H9 (cell line): ENCODE measurements around the gene TMED5. TPM values are rescaled to one million over a fixed set of nuclear protein-coding genes. Genes with fewer than 3 reads are reported as not detected.
"Not testable (repeated sequence)": the region's sequence is repeated elsewhere in the genome, so short reads cannot be mapped to it uniquely, and the experiment has no call there.

Experiments used
- DNase-seq: peaks from one replicate; pipeline ENCODE4 v3.0.0-alpha.2; 2017
- H2AFZ ChIP-seq: one replicate; pipeline ENCODE4 v1.6.1; 2013; ENCODE audit warnings: mild to moderate bottlenecking, low read length, control low read depth, moderate library complexity
- H2AK5ac ChIP-seq: 2 replicates; pipeline ENCODE4 v1.6.1; 2013; ENCODE audit warnings: low read length, control low read depth, mixed read lengths; ENCODE audit not compliant: insufficient read length
- H2BK120ac ChIP-seq: one replicate; pipeline ENCODE4 v1.6.1; 2013; ENCODE audit warnings: low read depth, mild to moderate bottlenecking, low read length, control low read depth, inconsistent platforms; ENCODE audit not compliant: poor library complexity, severe bottlenecking
- H2BK12ac ChIP-seq: 2 replicates; pipeline ENCODE4 v1.6.1; 2013; ENCODE audit warnings: low read length, control low read depth, mixed read lengths, low read depth; ENCODE audit not compliant: insufficient read length
- H2BK15ac ChIP-seq: 2 replicates; pipeline ENCODE4 v1.6.1; 2013; ENCODE audit warnings: low read depth, low read length, control low read depth
- H2BK20ac ChIP-seq: one replicate; pipeline ENCODE4 v1.6.1; 2013; ENCODE audit warnings: low read depth, mild to moderate bottlenecking, low read length, control low read depth, inconsistent platforms; ENCODE audit not compliant: poor library complexity, severe bottlenecking
- H2BK5ac ChIP-seq: 2 replicates; pipeline ENCODE4 v1.6.1; 2013; ENCODE audit warnings: low read length, control low read depth, mixed read lengths; ENCODE audit not compliant: insufficient read length
- H3K14ac ChIP-seq: 2 replicates; pipeline ENCODE4 v1.6.1; 2013; ENCODE audit warnings: low read length, control low read depth; ENCODE audit not compliant: insufficient read depth
- H3K18ac ChIP-seq: 2 replicates; pipeline ENCODE4 v1.6.1; 2013; ENCODE audit warnings: low read depth, mild to moderate bottlenecking, mixed read lengths, low read length, control low read depth; ENCODE audit not compliant: insufficient read length
- H3K23ac ChIP-seq: 2 replicates; pipeline ENCODE4 v1.6.1; 2013; ENCODE audit warnings: low read length, control low read depth, mixed read lengths, low read depth; ENCODE audit not compliant: insufficient read length
- H3K23me2 ChIP-seq: 2 replicates; pipeline ENCODE4 v1.6.1; 2013; ENCODE audit warnings: low read depth, mild to moderate bottlenecking, mixed read lengths, low read length, control low read depth; ENCODE audit not compliant: insufficient read length, poor library complexity, severe bottlenecking
- H3K27ac ChIP-seq: 2 replicates; pipeline ENCODE4 v1.5.1; 2013; ENCODE audit warnings: low read length, control low read depth, mixed read lengths, low read depth; ENCODE audit not compliant: insufficient read length
- H3K27me3 ChIP-seq: 2 replicates; pipeline ENCODE4 v1.6.1; 2013; ENCODE audit warnings: low read length, control low read depth, inconsistent platforms; ENCODE audit not compliant: insufficient read depth
- H3K4ac ChIP-seq: 2 replicates; pipeline ENCODE4 v1.6.1; 2013; ENCODE audit warnings: low read depth, mild to moderate bottlenecking, control low read depth, inconsistent platforms, low read length, moderate library complexity
- H3K4me1 ChIP-seq: 2 replicates; pipeline ENCODE4 v1.6.1; 2013; ENCODE audit warnings: low read length, control low read depth, inconsistent platforms; ENCODE audit not compliant: insufficient read depth
- H3K4me2 ChIP-seq: 2 replicates; pipeline ENCODE4 v1.6.1; 2013; ENCODE audit warnings: low read length, control low read depth, mixed read lengths; ENCODE audit not compliant: insufficient read length, insufficient read depth
- H3K56ac ChIP-seq: 2 replicates; pipeline ENCODE4 v1.6.1; 2013; ENCODE audit warnings: low read depth, mild to moderate bottlenecking, mixed read lengths, low read length, control low read depth; ENCODE audit not compliant: insufficient read length
- H3K79me1 ChIP-seq: 2 replicates; pipeline ENCODE4 v1.6.1; 2013; ENCODE audit warnings: low read depth, mild to moderate bottlenecking, moderate library complexity, low read length, control low read depth, inconsistent platforms; ENCODE audit not compliant: insufficient read depth, poor library complexity, severe bottlenecking
- H3K79me2 ChIP-seq: 2 replicates; pipeline ENCODE4 v1.6.1; 2013; ENCODE audit warnings: low read length, control low read depth, inconsistent platforms; ENCODE audit not compliant: insufficient read depth
- H3K9ac ChIP-seq: 2 replicates; pipeline ENCODE4 v1.6.1; 2013; ENCODE audit warnings: low read length, control low read depth, mixed read lengths; ENCODE audit not compliant: insufficient read length; ENCODE audit errors: extremely low read depth
- H3K9me3 ChIP-seq: one replicate; pipeline ENCODE4 v1.6.1; 2013; ENCODE audit warnings: low read depth, low read length, inconsistent platforms; ENCODE audit not compliant: control insufficient read depth
- H3T11ph ChIP-seq: one replicate; pipeline ENCODE4 v1.6.1; 2013; ENCODE audit warnings: mild to moderate bottlenecking, low read length, control low read depth, inconsistent platforms
- H4K20me1 ChIP-seq: one replicate; pipeline ENCODE4 v1.6.1; 2013; ENCODE audit not compliant: control insufficient read depth, insufficient read length, insufficient read depth
- H4K5ac ChIP-seq: 2 replicates; pipeline ENCODE4 v1.6.1; 2013; ENCODE audit warnings: low read depth, mild to moderate bottlenecking, mixed read lengths, low read length, control low read depth; ENCODE audit not compliant: insufficient read length
- H4K8ac ChIP-seq: replicated peaks from 2 replicates; pipeline ENCODE4 v1.6.1; 2013; ENCODE audit warnings: low read length, control low read depth, mixed read lengths, low read depth; ENCODE audit not compliant: insufficient read length
- H4K91ac ChIP-seq: 2 replicates; pipeline ENCODE4 v1.6.1; 2013; ENCODE audit warnings: low read depth, mild to moderate bottlenecking, moderate library complexity, mixed read lengths, low read length, control low read depth; ENCODE audit not compliant: insufficient read length
- H3K27ac Mint-ChIP-seq, 3 experiments: 2 replicates in 2 of 3; 3 replicates in 1 of 3; pipeline ENCODE4 v1.8.0; 2020 to 2021; ENCODE audit warnings: mixed read lengths in 3 of 3, mild to moderate bottlenecking in 1 of 3, moderate library complexity in 1 of 3
- H3K27me3 Mint-ChIP-seq: 2 replicates; pipeline ENCODE4 v1.8.0; 2021; ENCODE audit warnings: low read depth, mild to moderate bottlenecking, moderate library complexity, mixed read lengths
- H3K36me3 Mint-ChIP-seq, 3 experiments: 2 replicates in 2 of 3; 3 replicates in 1 of 3; pipeline ENCODE4 v1.8.0; 2020 to 2021; ENCODE audit warnings: low read depth in 3 of 3, mixed read lengths in 3 of 3; ENCODE audit not compliant: insufficient read depth in 1 of 3
- H3K4me1 Mint-ChIP-seq, 2 experiments: 2 replicates each; pipeline ENCODE4 v1.8.0; 2020; ENCODE audit warnings: mixed read lengths in 2 of 2
- H3K4me3 Mint-ChIP-seq, 2 experiments: 2 replicates in 1 of 2; 3 replicates in 1 of 2; pipeline ENCODE4 v1.8.0; 2020 to 2021; ENCODE audit warnings: mild to moderate bottlenecking in 2 of 2, mixed read lengths in 2 of 2, moderate library complexity in 1 of 2
- H3K9me3 Mint-ChIP-seq, 2 experiments: 2 replicates in 1 of 2; 3 replicates in 1 of 2; pipeline ENCODE4 v1.8.0; 2020; ENCODE audit warnings: mild to moderate bottlenecking in 2 of 2, mixed read lengths in 2 of 2, moderate library complexity in 1 of 2
- CTCF ChIP-seq: fragments of 200-600 bp; sonication (generic); conservative IDR thresholded peaks from 3 replicates; pipeline ENCODE4 v1.8.0; 2021; ENCODE audit warnings: antibody characterized with exemption, mild to moderate bottlenecking
- WGBS: extraction: QIAGEN DNeasy Blood & Tissue Kit; methylation state at CpG from one replicate; pipeline ENCODE4 v1.1.7; 2013; ENCODE audit warnings: missing lambda C conversion rate, low lambda C conversion rate, mixed read lengths; ENCODE audit not compliant: insufficient read length; ENCODE audit errors: extremely low coverage; 5-methylcytosine and 5-hydroxymethylcytosine counted together
- total RNA-seq: library from RNA; stranded (reverse); gene quantifications from 2 replicates; pipeline ENCODE4 v1.2.1, GENCODE V29; 2021

TMED5 gene
- total RNA-seq, 1 experiment from 2014 or later: 35.0 TPM

- Histone ChIP-seq H2AFZ (no peak overlapping the region), H3K18ac (no peak overlapping the region), H3K4me2 (peak overlapping the region; percentile 8), H2BK12ac (no peak overlapping the region), H3K27me3 (no peaks in the 10 kb centered on the region), H4K91ac (no peak overlapping the region), H3K14ac (no peak overlapping the region), H3K23me2 (no peaks in the 10 kb centered on the region), H4K8ac (no peak overlapping the region), H3T11ph (no peak overlapping the region), H2BK5ac (no peak overlapping the region), H3K79me2 (peaks cover 6% of the 10 kb centered on the region; the same call in 1 of the 2 replicates), H3K27ac (no peak overlapping the region), H2AK5ac (no peak overlapping the region), H4K5ac (no peak overlapping the region), H3K23ac (no peak overlapping the region), H2BK120ac (no peak overlapping the region), H3K4me1 (no peaks in the 10 kb centered on the region), H2BK15ac (no peak overlapping the region), H3K56ac (no peak overlapping the region), H3K4ac (no peak overlapping the region), H3K79me1 (peaks cover 4% of the 10 kb centered on the region), H3K9me3 (no peaks in the 10 kb centered on the region), H4K20me1 (no peaks in the 10 kb centered on the region), H2BK20ac (no peak overlapping the region), H3K9ac (no peak overlapping the region)
- Mint-ChIP-seq H3K9me3 (peaks cover 0 to 3% of the 10 kb centered on the region in 2 experiments; a peak in 1 of 5 replicates), H3K4me3 (peak overlapping the region; percentile 91 to 94), H3K36me3 (peaks cover 0 to 7% (median 7%) of the 10 kb centered on the region in 3 experiments; a peak in 5 of 7 replicates), H3K27me3 (no peaks in the 10 kb centered on the region; the same call in 1 of the 2 replicates), H3K27ac (no peak overlapping the region), H3K4me1 (peaks cover 22 to 34% of the 10 kb centered on the region in 2 experiments)
- no peak for DNase-seq
- WGBS: no CpG with 5 or more reads among the region's 4 CpGs
- TF ChIP-seq CTCF: no peak
Observed at GRCh38 chr1:93177991-93178390, 2.2 kb downstream of the TMED5 start.

GRCh38 chr1:93174638-93175037 is 5.6 kb downstream of the TMED5 start:
- not testable (repeated sequence) for H4K5ac ChIP-seq, H3K4me3 Mint-ChIP-seq, H3K4me2 ChIP-seq, H3K23ac ChIP-seq, H3K27me3 ChIP-seq, H2BK120ac ChIP-seq, H3K23me2 ChIP-seq, H3T11ph ChIP-seq, H3K9me3 Mint-ChIP-seq, H2AK5ac ChIP-seq, H3K9me3 ChIP-seq, H2BK12ac ChIP-seq, H3K27me3 Mint-ChIP-seq, H4K91ac ChIP-seq, H4K8ac ChIP-seq, H3K79me1 ChIP-seq, H3K56ac ChIP-seq, H3K14ac ChIP-seq, H3K18ac ChIP-seq, H2BK5ac ChIP-seq, H3K79me2 ChIP-seq, H3K4me1 ChIP-seq, H2BK20ac ChIP-seq, H3K9ac ChIP-seq, H3K27ac Mint-ChIP-seq, H2AFZ ChIP-seq, H3K27ac ChIP-seq, DNase-seq, H2BK15ac ChIP-seq, H3K4ac ChIP-seq, H4K20me1 ChIP-seq
- H3K36me3 Mint-ChIP-seq: peaks cover 3 to 15% (median 11%) of the 10 kb centered on the region in 3 experiments; a peak in 6 of 7 replicates
- H3K4me1 Mint-ChIP-seq: peaks cover 13 to 28% of the 10 kb centered on the region in 2 experiments
- no CpG with 5 or more reads among the region's 3 CpGs for WGBS
